Stimulated activated CD4-positive, alpha-beta T cell treated with anti-CD3 and anti-CD28 coated beads, Interleukin-2, amount 100 ng/mL, for 24 hours (primary cell): ENCODE data around the gene CDADC1.

Source experiments
- DNase-seq, 2 donors: peaks; one replicate each; pipeline ENCODE4 v3.0.0-alpha.2; 2020

Gene CDADC1

DNA sequence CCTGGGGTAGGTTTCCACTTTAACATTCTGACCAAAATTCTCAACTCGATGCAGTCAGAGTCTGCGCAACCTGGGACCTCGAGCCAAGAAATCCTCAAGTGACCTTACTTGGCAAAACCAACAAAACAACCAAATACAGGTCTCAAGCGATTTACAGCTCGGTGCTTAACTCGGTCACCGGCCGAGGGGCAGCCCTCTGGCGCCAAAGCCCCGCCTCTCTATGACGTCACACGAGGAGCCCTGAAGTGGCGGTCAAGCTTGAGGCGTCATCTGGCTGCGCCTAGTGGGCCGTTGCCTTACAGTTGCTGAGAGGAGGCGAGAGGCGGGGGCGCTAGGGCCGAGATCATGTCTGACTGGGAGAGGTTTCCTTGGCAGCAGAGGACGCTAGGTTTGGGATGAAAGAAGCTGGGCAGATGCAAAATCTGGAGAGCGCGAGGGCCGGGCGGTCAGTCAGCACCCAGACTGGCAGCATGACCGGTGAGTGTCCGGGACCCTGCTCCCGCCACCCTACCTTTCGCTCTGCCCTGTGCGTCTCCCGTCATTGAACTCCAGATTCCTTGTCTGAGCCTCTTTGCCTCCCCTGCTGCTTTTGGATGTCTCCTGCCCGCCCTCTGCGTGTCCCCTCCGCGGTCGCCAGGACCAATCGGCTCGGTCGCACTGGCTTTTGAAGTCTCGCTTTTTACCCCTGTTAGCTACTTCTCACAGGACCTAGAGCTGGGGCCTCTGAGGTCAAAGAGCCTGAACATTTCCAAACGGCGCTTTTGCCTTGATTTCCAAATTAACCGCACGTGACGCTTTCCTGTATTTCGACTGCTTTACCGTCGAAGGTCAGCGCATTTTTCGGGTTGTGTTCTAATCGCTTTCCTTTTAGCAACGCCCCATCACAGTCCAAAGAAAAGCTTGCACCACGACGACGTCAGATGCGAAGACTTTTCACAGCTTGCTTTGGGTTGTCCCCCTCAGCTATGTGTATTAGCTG lies at the start of gene CDADC1:
Gene CDADC1, plus strand, starts transcription at position 283 of the 979 bp plus-strand sequence. Its CDS starts 113 bp downstream, at position 396.
- DNase-seq: peak; percentile 92 to 97

DNA sequence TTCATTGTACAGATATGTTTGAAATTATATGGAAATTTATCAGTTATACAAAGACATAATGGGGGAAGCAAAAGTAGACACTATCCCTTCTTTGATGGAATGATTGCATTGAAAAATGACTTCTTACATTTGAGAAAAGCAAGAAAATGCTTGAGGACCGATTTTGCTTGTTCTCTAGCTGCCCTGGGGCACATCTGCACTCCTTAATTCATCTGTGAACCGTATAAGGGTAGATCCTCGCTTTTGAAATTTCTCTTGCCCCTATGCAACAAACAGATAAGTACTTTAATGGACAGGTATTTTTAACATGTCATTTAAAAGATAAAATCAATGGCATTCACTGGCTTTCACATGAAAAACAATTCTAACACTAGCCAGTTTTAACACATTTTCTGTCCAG lies 41.1 kb upstream of the CDADC1 start:
- no peak for DNase-seq

DNA sequence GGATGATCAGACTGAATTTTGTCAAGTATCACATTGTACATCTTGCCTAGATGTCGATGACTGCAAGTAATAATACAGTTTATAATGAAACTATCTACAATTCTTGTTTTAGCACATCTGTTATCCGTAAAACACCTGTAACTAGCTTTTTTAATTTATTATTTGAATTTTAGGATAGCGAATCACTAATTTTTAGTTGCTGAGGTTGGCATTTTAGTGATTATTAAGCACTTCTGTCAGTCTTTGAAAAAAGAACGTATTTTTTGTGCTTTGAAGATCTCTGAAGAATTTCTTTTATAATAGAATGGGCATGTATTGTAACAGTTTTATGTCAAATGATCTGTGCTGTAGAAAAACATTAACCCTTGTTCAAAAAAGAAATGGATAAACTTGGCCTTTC lies 39.1 kb upstream of the CDADC1 start:
- no peak for DNase-seq

DNA sequence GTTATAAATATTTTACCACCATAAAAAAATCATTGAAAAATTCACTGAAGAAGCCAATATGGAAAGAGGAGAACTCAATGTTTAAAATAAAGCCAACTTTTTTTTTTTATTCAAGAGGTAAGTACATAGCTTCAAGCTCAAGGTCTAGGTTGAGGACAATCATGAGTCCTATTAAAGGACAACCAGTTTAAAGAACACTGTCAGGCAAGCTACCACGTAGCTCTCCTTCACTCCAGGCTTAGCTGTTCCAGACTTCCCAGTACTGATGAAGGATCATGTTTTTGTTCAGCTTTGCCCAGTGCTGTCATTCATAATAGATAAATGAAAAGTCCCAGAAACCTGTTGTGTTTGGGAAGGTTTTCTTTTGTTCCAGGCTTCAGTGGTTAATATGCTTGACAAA lies 37.6 kb upstream of the CDADC1 start:
- no peak for DNase-seq

DNA sequence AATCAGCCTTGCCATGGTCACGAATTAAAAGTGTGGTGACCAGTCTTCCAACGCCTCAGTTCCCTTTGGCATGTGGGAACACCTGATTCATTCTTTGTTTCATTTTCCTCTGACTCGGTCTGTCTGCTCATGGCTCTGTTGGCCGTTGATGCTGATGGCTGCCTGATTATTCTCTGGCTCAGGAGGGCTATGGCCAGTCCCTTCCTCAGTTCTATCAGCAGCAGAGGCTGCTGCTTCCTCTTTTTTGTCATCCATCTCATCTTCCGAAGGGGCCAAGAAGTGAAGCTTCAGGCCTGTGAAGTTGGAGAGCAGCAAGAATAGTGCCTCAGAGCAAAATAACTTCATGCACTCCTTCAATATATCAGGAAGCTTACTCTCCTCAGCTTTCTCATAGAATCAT lies 37.1 kb upstream of the CDADC1 start:
- DNase-seq: no peak

DNA sequence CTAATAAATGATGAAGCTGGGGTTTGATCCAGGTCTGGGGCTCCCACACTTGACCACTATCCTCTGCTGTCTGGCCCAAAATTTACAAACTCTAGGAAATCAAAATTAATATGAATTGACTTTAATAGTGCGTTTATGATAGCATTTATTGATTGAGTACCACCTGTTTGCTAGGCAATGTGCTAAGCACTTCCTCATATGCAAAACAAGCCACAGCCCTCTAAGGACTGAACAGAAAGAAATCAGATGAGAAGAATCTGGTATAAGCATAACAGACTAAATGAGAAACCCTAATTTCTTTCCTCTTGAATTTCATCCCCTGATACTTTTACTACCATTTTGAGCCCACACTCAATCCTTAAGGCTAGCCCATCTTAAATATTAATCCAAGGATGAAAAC lies 34.2 kb upstream of the CDADC1 start:
- no peak for DNase-seq

DNA sequence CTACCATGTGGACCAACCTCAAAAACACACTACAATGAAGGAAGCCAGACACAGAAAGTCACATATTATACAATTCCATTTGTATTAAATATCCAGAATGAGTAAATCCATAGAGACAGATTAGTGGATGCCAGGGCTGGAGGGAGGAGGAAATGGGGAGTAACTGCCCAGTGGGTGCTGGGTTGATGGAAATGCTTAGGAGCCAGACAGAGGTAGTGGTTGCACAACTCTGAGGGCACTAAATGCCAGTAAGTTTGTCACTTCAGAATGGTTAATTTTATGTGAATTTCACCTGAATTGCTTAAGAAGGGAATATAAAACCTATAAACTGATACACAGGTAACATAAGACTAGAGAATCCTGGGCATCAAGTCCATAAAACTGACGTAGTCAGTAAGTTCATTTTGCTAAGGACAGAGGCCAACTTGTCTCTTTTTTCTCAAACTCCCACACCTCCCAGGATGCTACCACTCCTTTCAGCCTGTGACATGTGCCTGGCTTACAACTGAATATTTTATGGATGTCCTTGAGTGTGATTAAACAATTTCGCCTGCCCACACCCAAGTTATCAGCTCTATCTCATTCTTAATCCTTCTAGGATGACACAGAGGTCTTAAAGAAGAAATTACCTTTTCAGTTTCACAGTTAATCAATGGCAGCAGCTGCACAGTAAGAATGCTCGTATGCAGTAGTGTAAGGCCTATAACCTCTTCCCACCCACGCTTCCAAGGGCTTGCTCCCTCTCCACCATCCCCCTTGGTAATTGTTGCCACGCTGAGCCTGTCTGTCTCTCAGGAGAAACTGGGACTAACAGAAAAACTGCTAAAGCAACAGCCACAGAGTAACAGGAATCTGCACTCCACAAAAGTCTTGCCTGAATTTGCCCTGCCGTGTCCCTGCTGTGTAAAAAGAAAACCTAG lies 33.5 kb upstream of the CDADC1 start:
- no peak for DNase-seq

DNA sequence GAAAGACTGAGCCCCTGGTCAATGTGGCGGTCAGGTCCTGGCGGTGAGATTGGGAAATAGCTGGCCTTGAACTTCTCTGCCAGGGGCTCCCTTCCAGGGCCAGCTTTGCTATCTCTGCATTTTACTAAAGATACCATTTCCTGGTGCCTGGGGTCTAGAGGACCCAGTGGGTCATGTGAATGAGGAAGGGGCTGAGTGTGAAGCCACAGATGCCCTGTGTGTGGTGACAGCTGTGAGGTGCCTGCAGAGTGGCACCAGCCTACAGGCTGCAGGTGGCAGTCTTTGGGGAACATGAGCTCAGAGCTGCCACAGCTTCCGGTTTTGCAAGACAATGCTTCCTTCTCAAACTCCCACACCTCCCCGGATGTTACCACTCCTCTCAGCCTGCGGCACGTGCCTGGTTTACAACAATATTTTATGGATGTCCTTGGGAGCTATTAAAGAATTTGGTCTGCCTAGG lies 32.8 kb upstream of the CDADC1 start:
- peak; percentile 38 to 42 for DNase-seq

DNA sequence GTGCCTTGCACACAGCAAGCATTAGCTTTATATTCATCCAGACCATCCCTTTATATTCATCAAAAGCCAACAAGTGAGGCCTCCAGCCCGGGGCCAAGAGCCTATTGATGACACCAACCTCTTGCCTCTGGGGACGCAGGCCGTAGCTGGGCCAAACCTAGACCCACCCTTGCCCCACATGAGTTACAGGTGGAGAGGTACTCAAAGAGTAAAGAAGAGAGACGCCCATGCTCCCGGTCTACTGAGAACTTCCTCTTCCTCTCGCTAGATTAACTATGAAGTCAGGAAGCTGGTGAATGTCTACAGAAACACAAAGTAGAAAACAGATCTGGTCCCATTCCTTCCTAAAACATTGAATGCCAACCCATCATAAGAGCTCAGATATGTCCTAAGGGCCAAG lies 31.4 kb upstream of the CDADC1 start:
- no peak for DNase-seq

DNA sequence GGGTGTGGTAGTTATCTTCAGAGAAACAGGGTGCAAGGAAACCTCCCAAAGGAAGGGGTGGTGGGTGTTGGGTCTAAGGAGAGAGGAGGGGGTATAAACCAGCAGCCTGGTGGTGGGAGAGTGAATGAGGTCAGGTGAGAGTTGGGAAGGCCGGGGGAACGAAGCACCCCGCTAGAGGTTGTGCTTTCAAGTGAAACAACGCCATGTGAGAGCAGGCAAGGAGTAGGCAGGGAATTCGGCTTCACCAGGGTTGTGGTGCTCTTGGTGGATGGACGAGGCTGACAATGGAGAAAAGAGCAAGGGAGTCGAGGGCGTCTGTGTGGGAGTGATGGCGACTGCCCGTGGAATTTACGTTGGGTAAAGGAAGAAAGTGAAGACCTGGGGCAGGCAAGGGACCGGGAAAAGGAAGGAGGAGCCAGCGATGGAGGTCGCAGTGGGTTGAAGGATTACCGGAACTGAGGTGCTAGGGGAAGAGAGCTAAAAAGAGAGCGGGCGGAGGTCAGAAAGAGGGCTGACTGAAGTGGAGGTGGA lies 29.7 kb upstream of the CDADC1 start:
- DNase-seq: no peak

DNA sequence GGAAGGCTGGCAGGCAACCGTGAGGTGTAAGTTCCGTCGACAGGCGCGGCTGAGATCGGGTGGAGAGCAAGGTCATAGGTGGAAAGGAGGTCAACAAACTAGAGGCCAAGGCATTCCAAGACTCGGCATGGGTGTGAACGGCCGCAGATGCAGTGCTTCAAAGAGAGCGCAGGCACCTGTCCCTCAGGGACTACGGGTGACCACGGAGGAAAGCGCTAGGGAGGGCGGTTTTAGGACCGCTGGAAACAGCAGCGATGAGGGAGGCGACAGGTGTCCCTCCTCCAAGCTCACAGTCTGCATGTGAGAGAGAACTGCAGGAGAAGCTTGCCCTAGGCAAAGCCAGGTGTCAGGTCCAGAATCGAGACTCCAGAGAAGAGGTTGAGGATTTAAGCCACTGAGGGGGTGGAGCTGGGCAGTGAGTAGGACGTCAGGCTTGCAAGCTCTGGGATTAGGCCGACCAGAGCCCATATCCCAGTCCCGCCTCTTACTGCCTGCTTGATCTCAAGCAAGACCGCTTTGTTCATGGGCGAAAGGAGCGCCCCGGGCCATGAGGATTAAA lies 29.2 kb upstream of the CDADC1 start:
- DNase-seq: no peak

DNA sequence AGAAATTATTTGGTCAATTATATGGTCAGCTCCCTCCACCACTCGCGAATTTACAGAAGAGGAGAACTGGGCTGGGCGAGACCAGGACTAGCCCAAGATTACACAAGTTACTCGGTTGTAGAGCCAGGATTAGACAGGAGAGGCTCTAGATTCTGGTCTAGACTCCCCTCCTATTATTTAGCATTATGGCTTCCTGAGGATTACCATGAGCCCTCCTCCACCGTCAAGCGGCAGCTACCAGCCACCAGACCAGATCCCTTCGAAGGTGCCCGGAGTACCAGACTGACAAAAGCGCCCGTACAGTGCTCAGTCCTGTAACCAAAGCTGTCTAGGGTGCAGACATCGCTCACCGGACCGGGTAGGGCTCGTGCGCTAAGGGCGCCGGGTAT lies 28.1 kb upstream of the CDADC1 start:
- DNase-seq: no peak

DNA sequence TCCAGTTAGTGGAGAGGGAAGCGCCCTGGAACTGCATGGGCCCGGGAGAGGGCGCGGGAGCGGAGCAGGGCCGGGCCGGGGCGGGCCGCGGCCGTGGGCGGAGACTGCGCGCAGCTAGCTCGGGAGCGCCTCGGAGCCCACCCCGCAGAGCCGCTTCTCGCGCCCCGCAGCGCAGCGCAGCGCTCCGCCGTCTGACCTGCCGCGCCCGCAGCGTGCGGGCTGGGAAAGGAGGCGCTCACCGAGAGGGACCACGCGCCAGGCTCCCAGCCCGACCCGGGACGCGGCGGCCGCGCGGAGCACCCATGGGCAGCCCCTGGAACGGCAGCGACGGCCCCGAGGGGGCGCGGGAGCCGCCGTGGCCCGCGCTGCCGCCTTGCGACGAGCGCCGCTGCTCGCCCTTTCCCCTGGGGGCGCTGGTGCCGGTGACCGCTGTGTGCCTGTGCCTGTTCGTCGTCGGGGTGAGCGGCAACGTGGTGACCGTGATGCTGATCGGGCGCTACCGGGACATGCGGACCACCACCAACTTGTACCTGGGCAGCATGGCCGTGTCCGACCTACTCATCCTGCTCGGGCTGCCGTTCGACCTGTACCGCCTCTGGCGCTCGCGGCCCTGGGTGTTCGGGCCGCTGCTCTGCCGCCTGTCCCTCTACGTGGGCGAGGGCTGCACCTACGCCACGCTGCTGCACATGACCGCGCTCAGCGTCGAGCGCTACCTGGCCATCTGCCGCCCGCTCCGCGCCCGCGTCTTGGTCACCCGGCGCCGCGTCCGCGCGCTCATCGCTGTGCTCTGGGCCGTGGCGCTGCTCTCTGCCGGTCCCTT lies 27.5 kb upstream of the CDADC1 start, which contains the start of gene MLNR:
Gene MLNR, plus strand, starts transcription at position 303 of the 820 bp plus-strand sequence. Its CDS starts 0 bp downstream, at position 303.
- DNase-seq: peak; percentile 55

DNA sequence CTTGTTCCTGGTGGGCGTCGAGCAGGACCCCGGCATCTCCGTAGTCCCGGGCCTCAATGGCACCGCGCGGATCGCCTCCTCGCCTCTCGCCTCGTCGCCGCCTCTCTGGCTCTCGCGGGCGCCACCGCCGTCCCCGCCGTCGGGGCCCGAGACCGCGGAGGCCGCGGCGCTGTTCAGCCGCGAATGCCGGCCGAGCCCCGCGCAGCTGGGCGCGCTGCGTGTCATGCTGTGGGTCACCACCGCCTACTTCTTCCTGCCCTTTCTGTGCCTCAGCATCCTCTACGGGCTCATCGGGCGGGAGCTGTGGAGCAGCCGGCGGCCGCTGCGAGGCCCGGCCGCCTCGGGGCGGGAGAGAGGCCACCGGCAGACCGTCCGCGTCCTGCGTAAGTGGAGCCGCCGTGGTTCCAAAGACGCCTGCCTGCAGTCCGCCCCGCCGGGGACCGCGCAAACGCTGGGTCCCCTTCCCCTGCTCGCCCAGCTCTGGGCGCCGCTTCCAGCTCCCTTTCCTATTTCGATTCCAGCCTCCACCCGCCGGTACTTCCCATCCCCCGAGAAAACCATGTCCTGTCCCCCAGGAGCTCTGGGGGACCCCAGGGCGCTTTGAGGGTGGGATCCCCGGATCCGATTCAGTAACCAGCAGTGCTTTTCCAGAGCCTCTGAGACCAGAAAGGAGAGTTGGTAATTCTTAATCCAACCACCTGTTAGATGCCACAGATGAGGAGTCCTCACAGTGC lies 26.7 kb upstream of the CDADC1 start:
- DNase-seq: peak in 1 of 2 donors; percentile 29

DNA sequence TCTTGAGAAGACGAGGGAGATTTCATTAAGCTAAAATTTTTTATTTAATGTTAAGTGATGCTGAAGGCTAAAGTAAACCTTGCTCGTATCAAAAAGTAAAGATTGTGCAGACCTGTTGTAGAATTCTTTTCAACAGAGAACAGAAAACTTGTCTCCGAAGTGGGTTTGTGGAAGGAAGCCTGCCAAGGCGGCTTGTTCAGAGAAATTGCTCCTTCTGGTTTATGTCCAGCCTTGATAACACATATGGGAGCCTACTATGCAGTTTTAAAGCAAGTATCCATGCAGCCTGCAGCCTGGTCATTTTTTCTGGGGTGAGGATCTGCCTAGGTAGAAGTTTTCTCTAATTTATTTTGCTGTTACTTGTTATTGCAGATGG lies 26.1 kb upstream of the CDADC1 start:
- DNase-seq: no peak

DNA sequence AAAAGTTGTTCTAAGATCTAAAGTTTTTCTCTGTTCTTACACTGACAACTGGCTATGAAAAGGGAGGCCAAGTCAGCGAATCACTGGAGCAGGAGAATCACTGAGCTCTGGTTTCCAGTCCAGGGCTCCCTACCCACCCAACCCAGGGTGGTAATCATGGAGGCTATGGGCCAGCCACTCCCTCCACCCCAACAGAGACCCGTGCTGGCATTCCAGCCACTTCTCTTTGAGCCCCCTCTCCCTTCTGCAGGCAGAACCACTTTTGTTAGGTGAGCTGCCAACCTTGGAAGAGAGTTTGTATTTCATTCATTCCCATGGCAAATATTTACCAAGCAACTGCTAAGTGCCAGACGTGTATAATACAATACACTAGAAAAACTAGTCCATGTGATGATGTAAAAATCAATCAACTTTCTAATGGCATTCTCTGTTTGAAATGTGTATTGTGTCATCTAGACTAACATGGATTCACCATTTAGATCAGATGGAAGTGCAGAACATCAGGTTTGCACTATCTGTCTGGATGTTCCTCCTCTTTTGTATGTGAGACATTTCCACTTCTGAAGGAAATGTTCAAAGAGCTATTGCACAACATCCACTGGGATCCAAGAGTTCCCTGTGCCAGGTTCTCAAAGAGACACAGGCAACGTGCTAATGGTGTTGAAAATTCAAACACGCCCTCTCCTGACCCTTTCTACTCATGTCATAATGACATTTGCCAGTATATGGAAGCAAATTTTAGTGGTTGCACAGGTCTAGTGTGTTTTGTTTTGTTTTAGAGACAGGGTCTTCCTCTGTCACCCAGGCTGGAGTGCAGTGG lies 22.3 kb upstream of the CDADC1 start:
- DNase-seq: no peak

DNA sequence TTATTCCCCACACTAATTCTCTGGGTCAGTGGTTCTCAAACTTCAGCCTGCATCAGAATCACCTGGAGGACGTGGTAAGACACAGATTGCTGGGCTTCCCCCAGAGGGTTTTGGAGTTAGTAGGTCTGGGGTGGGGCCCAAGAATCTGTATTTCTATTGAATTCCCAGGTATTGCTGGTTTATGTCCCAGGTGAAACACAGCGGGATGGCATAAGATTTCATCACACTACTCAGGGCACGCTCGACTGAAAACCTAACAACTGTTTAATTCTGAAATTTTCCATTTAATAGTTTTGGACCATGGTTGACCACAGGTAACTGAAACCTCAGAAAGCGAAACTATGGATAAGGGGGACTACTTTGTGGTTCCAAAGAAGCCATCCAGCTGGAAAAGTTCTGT lies 21.1 kb upstream of the CDADC1 start:
- no peak for DNase-seq

DNA sequence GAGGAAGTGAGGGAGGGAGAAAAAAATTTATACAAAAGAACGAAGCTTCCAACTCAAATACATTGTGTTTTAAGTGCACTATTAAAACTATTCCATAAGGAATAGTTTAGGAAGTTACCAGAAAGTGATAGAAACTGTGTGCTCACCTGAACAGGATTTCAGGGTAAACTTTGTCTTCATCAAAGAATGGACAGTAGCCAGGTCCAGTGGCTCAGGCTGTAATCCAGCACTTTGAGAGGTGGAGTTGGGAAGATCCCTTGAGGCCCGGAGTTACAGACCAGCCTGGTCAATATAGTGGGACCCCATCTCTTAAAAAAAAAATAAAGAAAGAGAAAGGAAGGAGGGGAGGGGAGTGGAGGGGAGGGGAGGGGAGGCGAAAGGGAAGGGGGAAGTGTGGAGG lies 13.0 kb upstream of the CDADC1 start:
- no peak for DNase-seq

DNA sequence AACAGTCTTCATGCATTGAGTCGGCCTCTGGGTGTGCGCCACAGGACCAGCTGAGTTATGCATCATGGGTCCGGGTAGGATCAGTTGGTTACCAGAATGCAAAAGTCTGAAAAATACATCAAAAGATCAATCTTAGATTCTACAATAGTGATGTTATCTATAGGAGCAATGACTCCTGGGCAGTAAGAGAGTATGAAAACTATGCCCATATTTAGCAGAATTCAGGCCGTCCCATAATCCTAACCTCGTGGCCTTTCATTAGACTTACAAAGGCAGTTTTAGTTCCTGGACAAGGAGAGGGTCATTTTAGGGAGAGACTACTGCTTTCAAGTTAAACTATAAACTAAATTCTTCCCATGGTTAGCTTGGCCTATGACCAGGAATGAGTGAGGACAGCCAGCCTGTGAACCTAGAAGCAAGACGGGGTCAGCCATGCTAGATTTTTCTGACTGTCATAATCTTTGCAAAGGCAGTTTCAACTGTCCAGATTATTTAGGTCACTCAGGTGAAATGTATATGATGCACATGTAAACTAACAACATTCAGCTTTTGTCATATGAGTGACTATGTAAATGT lies 11.8 kb upstream of the CDADC1 start:
- DNase-seq: no peak

DNA sequence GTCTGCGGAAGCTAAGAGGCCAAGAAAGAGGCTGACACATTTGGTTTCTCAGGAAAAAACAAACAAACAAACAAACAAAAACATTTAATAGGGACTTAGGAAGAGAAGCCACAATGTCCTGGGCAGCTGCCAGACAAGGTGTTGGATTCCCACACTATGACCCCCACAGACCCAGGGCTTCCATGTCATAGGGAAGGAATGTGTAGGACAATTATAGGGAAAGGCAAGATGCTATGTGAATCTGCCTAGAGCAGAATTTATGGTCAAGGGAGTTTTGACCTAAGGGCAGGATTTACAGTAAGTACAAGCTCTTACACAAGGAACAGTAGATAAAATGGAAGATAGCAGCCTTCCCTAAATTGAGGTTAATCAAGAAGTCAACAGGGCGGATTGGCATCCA lies 9.1 kb upstream of the CDADC1 start:
- no peak for DNase-seq
